ENCODE data around the gene LCP2. TPM values are rescaled to one million over a fixed set of nuclear protein-coding genes. Genes with fewer than 3 reads are reported as not detected.

The LCP2 gene
- total and polyA plus RNA-seq, 10 of the 15 experiments (the other 5 are each of a cell fraction or from before 2014, with no cell fraction given), result 8.0 to 50.5 (median 20.6) TPM

GRCh38 chr5:170316937-170317336, 19.4 kb upstream of the LCP2 start:
- no peak overlapping the region for H3K9ac ChIP-seq (ENCODE audit: control insufficient read depth, insufficient read depth, low read length)
- intact Hi-C loops (cut with micrococcal nuclease; ENCODE audit: unreplicated experiment) (no loop called here), in situ Hi-C loops (cut with MboI) (no loop called here)
- FAIRE-seq, result no peak
- no peaks in the 10 kb centered on the region for H4K20me1 ChIP-seq (ENCODE audit: control insufficient read depth, insufficient read depth)
- H3K27me3 ChIP-seq (replicated peaks in 1 of 2; ENCODE audit: control insufficient read depth in 2 of 2, insufficient read depth in 2 of 2, low read length in 1 of 2), result no peaks in the 10 kb centered on the region; a peak in 1 of 4 replicates
- peaks cover 11% of the 10 kb centered on the region for H3K4me1 ChIP-seq (ENCODE audit: control insufficient read depth, insufficient read depth, low read length)
- ChIA-PET POLR2A (interaction anchor here (1.3 to 4.1 kb wide), 2 partner anchors 11 to 12 kb away, joined by 3 to 16 read pairs; no protein-coding TSS in a partner anchor), SMC1A (ENCODE audit: uncharacterized antibody, unreplicated experiment) (interaction anchor here (1.5 to 4.8 kb wide), 5 partner anchors 10 to 14 kb away, joined by 6 to 31 read pairs (median 10); no protein-coding TSS in a partner anchor), RAD21 (ENCODE audit: unreplicated experiment) (interaction anchor here (1.0 to 1.5 kb wide), 3 partner anchors 10 to 22 kb away, joined by 3 to 4 read pairs (median 3); no protein-coding TSS in a partner anchor), CTCF (interaction anchor here (1.0 to 3.8 kb wide), 2 partner anchors 9 to 11 kb away, joined by 5 to 19 read pairs; no protein-coding TSS in a partner anchor)
- no peak overlapping the region for H2AFZ ChIP-seq (ENCODE audit: control insufficient read depth, low read depth, low read length)
- 57% methylated on average over 4 of the region's 4 CpGs for WGBS (ENCODE audit: insufficient coverage, insufficient replicate concordance, low lambda C conversion rate, missing lambda C conversion rate)
- TF ChIP-seq YY1 (IDR thresholded peaks at IDR 0.05; ENCODE audit: low read depth, low read length), result no peak
- TF ChIP-seq, protein P1, sequence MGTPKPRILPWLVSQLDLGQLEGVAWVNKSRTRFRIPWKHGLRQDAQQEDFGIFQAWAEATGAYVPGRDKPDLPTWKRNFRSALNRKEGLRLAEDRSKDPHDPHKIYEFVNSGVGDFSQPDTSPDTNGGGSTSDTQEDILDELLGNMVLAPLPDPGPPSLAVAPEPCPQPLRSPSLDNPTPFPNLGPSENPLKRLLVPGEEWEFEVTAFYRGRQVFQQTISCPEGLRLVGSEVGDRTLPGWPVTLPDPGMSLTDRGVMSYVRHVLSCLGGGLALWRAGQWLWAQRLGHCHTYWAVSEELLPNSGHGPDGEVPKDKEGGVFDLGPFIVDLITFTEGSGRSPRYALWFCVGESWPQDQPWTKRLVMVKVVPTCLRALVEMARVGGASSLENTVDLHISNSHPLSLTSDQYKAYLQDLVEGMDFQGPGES (IDR thresholded peaks at IDR 0.05), result no peak
- no peak for TF ChIP-seq ATF7 (IDR thresholded peaks at IDR 0.05; ENCODE audit: low read depth)
- TF ChIP-seq, protein P2, sequence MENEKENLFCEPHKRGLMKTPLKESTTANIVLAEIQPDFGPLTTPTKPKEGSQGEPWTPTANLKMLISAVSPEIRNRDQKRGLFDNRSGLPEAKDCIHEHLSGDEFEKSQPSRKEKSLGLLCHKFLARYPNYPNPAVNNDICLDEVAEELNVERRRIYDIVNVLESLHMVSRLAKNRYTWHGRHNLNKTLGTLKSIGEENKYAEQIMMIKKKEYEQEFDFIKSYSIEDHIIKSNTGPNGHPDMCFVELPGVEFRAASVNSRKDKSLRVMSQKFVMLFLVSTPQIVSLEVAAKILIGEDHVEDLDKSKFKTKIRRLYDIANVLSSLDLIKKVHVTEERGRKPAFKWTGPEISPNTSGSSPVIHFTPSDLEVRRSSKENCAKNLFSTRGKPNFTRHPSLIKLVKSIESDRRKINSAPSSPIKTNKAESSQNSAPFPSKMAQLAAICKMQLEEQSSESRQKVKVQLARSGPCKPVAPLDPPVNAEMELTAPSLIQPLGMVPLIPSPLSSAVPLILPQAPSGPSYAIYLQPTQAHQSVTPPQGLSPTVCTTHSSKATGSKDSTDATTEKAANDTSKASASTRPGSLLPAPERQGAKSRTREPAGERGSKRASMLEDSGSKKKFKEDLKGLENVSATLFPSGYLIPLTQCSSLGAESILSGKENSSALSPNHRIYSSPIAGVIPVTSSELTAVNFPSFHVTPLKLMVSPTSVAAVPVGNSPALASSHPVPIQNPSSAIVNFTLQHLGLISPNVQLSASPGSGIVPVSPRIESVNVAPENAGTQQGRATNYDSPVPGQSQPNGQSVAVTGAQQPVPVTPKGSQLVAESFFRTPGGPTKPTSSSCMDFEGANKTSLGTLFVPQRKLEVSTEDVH (IDR thresholded peaks at IDR 0.05; ENCODE audit: low read depth, partially characterized antibody), result no peak
- TF ChIP-seq NRF1 (conservative IDR thresholded peaks at IDR 0.05; ENCODE audit: low read depth, low read length), result no peak
- no peak for TF ChIP-seq ZBTB40 (IDR thresholded peaks at IDR 0.05; ENCODE audit: borderline replicate concordance)
- no peak for TF ChIP-seq NFXL1 (IDR thresholded peaks at IDR 0.05; ENCODE audit: borderline replicate concordance)
- H3K9me3 ChIP-seq (replicated peaks; ENCODE audit: control insufficient read depth, insufficient read depth, low read length), result no peaks in the 10 kb centered on the region
- no peak overlapping the region for H3K4me2 ChIP-seq (ENCODE audit: control insufficient read depth, insufficient read depth)
- no TSS peak for BruUV-seq (replicated peaks)
- no peak overlapping the region for H3K27ac ChIP-seq (ENCODE audit: control insufficient read depth, insufficient read depth)
- H3K36me3 ChIP-seq (ENCODE audit: control insufficient read depth in 2 of 2, insufficient read depth in 2 of 2, low read length in 1 of 2), result no peaks in the 10 kb centered on the region
- H3K4me3 ChIP-seq, result no peak overlapping the region
- no peaks in the 10 kb centered on the region for H3K79me2 ChIP-seq (ENCODE audit: control insufficient read depth, insufficient read depth, low read length)
- DNase-seq (ENCODE audit: low read depth, low spot score), result no peak
- ATAC-seq, result no peak
